Measurements from ENCODE around the gene EMC9.

EMC9 gene

DNA sequence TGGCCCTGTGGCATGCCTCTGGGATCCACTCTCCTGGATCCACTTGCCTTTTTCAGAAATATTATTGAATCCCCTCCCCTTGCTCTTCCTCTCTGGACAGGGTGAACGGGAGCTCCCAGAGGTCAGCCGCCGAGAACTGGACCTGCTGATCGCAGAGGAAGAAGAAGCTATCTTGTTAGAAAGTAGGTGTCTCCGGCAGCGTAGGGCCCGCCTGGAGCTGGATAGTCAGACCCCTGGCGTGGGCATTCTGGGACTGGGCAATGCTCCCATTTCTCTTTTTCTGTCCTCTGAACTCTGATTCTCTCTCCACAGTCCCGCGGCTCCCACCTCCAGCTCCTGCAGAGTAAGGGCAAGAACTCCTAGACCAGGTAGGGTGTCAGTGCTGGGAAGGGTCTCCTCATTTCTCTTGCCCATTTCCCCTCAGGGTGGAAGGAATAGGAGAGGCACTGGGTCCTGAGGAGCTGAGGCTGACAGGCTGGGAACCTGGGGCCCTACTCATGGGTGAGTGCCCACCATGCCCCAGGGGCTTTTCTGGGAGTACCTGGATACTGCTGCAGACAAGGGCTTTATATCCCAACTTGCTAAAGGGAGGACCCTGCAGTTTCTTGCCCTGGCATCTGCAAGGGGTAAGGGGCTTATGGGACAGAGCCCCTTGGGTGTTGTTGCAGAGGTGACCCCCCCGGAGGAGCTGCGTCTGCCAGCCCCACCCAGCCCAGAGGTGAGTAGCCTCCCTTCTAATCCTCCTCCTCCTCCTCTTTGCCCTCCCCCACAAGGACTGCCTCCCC is 35.8 kb upstream of the EMC9 start:
- in situ Hi-C loops (cut with MboI; ENCODE audit: low sequenced_read_pairs): no loop called here

- in situ Hi-C loops (cut with MboI; ENCODE audit: low sequenced_read_pairs): no loop called here
These were observed 35.2 kb upstream of the EMC9 start for GRCh38 chr14:24176599-24176998.

DNA sequence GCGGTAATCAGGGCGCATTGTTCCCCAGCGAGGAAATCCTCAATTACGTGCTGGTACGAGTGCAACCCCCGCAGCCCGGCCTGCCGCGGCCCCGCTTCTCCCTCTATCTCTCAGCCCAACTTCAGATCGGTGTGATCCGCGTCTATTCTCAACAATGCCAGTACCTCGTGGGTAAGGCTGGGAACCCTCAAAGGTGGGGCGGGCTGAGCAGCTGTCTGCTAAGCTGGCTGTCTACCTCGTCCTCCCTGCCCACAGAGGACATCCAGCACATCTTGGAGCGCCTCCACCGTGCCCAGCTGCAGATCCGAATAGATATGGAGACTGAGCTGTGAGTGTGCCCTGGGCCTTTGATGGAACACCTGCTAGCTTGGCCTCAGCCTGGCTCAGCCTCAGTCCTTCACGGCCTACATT is 31.5 kb upstream of the EMC9 start:
- in situ Hi-C loops (cut with MboI; ENCODE audit: low sequenced_read_pairs): no loop called here

DNA sequence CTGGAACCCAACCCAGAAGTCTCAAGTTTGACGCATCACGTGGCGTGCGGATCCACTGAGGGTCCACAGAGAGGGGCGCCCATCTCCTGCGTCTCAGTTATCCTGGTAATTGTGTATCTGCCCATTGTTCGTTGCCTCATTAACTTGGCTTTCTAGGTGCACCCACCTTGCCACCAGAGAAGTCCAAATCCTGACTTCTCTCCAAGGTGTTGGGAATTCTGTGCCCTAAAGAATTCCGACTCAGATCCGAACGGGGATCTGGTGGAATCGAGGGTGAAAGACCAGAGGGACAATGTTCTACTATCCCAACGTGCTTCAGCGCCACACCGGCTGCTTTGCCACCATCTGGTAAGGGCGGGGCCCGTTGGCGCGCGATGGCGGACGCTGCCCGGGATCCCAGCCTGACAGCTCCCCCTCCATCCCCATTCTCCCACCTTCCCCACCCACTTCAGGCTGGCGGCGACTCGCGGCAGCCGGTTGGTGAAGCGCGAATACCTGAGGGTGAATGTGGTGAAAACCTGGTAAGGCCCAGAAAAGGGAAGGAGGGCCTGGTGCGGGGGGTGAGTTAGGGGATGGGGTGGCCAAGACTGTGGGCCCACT is 31.0 kb upstream of the EMC9 start:
- in situ Hi-C loops (cut with MboI; ENCODE audit: low sequenced_read_pairs): no loop called here

DNA sequence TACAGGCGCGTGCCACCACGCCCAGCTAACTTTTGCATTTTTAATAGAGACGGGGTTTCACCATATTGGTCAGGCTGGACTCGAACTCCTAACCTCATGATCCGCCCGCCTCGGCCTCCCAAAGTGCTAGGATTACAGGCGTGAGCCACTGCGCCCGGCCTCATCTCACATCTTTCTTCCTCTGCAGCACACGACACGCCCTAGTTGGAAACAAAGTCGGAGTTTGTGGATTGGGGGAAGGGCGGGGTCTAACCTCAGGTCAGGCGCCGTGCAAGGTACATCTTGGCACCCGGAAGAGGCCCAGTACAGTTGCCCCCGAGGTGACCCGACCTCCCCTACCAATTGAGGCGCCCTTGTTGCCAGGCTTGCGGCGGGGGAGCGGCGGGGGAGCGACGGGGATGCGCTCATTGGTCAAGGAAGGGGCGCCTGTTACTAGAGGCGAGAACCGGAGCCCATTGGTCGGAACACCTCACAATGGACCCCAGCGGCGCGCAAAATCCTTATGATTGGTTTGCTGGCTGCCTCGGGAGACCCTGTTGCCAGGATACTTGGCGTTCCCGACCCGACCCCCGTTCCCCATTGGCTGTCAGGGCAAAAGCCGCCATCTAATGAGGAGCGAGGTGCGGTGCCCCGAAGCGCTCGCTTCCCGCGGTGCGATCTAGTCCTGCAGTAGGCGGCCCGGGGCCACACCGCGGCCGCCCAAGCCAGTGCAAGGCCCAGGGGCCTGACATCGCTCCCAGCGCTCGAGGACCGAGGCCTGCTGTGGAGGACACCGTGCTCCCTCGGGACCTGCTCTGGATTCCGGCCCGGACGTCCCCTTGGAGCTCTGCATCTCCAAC is 30.2 kb upstream of the EMC9 start, which contains the start of gene REC8:
Gene REC8 (plus strand): TSS at position 659 of the 839 bp plus-strand sequence. CDS start 473 bp downstream, outside the sequence.
- in situ Hi-C loops (cut with MboI; ENCODE audit: low sequenced_read_pairs): no loop called here

DNA sequence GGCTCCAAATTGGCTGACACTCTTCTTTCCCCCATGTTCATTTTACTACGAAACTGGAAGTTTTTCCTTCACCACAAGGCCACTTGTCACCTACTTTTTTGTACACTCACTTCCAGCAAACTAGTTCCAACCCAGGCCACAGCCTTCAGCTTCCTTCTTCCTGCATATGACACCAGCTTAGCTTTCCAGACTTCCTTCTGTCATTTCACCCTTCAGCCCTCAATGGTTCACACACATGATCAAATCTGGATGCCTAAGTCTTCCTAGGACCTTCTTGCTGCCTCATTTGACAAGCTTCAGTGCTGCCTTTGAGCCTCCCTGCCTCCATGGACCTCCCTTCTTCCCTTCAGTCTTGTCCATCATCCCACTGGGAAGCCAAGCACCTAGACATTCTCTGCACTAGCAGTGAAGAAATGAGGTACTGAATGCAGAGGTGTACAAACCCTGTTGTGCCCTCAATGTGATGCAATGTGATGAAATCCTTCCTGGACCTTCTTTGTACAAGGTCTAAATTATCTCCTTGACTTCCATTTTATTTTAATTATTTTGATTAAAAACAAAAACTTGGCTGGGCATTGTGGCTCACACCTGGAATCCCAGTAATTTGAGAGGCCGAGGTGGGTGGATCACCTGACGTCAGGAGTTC is 26.2 kb upstream of the EMC9 start:
- in situ Hi-C loops (cut with MboI; ENCODE audit: low sequenced_read_pairs): no loop called here

- in situ Hi-C loops (cut with MboI; ENCODE audit: low sequenced_read_pairs): no loop called here
These were observed 24.4 kb upstream of the EMC9 start for GRCh38 chr14:24165785-24166184.

DNA sequence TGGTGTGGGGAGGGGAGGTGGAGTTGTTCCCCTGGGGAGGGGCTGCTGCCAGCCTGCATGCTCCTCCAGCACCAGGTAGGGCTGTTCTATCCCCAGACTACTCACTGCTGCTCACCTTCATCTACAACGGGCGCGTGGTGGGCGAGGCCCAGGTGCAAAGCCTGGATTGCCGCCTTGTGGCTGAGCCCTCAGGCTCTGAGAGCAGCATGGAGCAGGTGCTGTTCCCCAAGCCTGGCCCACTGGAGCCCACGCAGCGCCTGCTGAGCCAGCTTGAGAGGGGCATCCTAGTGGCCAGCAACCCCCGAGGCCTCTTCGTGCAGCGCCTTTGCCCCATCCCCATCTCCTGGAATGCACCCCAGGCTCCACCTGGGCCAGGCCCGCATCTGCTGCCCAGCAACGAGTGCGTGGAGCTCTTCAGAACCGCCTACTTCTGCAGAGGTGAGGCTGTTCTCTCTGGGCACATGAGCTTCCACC is 23.2 kb upstream of the EMC9 start:
- in situ Hi-C loops (cut with MboI; ENCODE audit: low sequenced_read_pairs): no loop called here

- in situ Hi-C loops (cut with MboI; ENCODE audit: low sequenced_read_pairs): no loop called here
These were observed 20.7 kb upstream of the EMC9 start for GRCh38 chr14:24162093-24162492.

DNA sequence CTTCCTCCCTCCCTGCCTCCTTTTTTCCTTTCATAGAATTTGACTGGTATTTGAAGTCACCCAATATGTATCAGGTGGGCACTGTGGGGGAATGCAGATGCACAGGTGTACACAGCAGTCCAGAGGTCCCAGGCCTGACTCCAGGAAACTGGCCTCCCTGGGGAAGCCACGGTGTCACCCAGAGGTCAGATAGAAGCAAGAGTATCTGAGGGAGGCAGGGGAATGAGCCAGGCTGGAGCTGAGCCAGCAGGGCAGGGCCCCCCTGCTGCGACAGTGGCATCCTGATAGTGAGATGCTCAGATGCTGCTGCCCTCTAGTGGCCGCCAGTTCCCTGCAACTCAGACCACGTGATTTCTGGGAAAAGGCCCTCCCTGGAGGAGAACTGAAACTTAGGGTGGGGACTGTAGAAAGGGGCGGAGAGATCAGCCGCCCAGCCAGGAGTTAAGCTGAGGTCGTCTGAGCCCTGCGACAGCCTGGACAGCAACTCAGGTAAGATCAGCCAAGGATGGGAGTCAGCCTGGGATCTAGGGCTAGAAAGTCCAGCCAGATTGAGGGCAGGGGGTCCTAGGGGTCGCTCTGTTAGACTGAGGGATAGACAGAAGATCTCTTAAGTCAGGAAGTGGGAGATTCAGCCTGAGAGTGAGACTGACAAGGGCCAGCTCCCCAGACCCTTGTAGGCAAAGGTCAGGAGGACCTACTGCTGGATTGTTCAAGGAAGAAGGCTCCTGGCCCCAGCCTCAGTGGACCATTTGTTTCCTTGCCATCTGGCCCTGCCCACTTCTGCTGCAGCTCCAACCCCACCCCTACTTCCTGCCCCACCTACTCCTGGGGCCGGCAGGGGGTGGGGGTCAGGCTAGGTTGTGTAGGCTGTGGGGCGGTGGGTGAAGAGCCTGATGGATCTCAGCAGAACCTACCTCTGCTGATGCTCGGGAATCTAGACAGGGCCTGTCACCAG is 19.7 kb upstream of the EMC9 start, which contains the start of gene IRF9:
Gene IRF9 (plus strand): TSS at position 416 of the 955 bp plus-strand sequence. CDS start 880 bp downstream, outside the sequence.
- in situ Hi-C loops (cut with MboI; ENCODE audit: low sequenced_read_pairs): no loop called here

DNA sequence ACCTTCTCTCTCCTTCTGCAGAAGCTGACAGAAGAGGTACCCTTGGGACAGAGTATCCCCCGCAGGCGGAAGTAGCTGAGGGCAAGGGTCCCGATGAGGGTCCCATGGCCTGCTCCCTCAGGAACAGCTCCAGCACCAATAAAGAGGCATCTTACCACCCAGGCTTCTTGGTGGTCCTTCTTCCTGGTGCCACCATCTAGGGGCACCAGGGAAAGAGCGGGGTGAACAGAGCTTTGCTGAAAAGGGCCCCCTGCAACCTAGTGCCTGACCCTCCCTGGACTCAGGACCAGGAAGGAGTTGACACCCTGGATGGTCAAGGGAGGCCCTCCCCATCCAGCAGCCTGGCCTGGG is 19.1 kb upstream of the EMC9 start:
- in situ Hi-C loops (cut with MboI; ENCODE audit: low sequenced_read_pairs): no loop called here

- in situ Hi-C loops (cut with MboI; ENCODE audit: low sequenced_read_pairs): no loop called here
These were observed 18.5 kb upstream of the EMC9 start for GRCh38 chr14:24159777-24160498.

GRCh38 chr14:24157331-24157730 is 15.9 kb upstream of the EMC9 start:
- in situ Hi-C loops (cut with MboI; ENCODE audit: low sequenced_read_pairs): no loop called here

DNA sequence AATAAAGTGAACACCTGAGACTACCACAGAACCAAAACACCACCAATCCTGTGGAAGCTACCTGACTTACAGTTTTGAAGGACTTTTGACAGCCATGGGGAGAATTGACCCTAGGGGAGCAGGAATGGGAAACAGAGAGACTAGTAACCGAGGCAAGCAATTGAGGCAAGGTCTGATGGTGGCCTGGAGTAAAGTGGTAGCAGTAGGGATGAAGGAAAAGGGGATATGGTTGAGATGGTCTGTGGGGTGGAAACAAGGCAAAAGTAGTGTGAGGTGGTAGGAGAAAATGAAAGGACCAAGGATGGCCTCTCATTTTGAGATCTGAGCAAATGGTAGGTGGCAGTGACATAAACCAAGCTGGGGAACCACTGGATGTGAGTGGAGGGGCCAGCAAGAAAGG is 15.4 kb upstream of the EMC9 start:
- in situ Hi-C loops (cut with MboI; ENCODE audit: low sequenced_read_pairs): no loop called here

- in situ Hi-C loops (cut with MboI; ENCODE audit: low sequenced_read_pairs): no loop called here
These were observed 13.7 kb upstream of the EMC9 start for GRCh38 chr14:24155100-24155499.

DNA sequence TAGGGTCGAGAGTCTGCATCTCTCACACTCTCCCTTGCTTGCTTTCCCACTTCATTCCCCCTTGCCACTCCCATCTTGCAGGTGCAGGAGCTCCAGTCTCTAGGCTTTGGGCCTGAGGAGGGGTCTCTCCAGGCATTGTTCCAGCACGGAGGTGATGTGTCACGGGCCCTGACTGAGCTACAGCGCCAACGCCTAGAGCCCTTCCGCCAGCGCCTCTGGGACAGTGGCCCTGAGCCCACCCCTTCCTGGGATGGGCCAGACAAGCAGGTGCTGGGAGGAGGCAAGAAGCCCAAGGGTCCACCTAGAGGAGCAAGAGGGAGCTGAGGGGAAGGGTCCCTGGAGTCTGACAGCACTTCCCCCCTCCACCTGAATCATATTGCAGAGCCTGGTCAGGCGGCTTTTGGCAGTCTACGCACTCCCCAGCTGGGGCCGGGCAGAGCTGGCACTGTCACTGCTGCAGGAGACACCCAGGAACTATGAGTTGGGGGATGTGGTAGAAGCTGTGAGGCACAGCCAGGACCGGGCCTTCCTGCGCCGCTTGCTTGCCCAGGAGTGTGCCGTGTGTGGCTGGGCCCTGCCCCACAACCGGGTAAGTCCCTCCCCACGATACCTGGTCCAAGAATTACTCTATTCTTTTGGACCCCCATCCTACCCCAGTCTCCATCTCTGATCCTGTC is 10.2 kb upstream of the EMC9 start:
- in situ Hi-C loops (cut with MboI; ENCODE audit: low sequenced_read_pairs): no loop called here

DNA sequence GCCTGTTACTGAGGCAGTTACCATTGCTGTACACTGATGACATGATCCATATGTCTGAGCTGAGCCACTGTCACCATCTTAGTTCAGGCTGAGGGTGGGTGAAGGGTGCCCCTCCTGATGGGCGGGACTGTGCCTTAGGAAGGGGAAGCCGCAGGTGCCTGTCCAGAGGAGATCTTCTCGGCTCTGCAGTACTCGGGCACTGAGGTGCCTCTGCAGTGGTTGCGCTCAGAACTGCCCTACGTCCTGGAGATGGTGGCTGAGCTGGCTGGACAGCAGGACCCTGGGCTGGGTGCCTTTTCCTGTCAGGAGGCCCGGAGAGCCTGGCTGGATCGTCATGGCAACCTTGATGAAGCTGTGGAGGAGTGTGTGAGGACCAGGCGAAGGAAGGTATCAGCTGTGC is 9.6 kb upstream of the EMC9 start:
- in situ Hi-C loops (cut with MboI; ENCODE audit: low sequenced_read_pairs): no loop called here

- in situ Hi-C loops (cut with MboI; ENCODE audit: low sequenced_read_pairs): no loop called here
These were observed 9.2 kb upstream of the EMC9 start for GRCh38 chr14:24150567-24150966.

- in situ Hi-C loops (cut with MboI; ENCODE audit: low sequenced_read_pairs): no loop called here
These were observed 8.7 kb upstream of the EMC9 start for GRCh38 chr14:24150061-24150460.

Data from HL-60/S4 treated with phorbol 12-myristate 13-acetate at 8.2 ng/mL for 4 days and 3 days (cell line).